HG02759 (cell line): ENCODE results near the gene TTC39A.

ENCODE experiments used
- ATAC-seq: cut with Tn5 transposase; IDR thresholded peaks from one replicate; pipeline ENCODE4 v1.9.1; 2021; ENCODE audit warnings: mild to moderate bottlenecking, moderate library complexity; ENCODE audit not compliant: unreplicated experiment

TTC39A gene

GRCh38 chr1:51299185-51299885 lies 31.0 kb downstream of the TTC39A start:
- no peak for ATAC-seq

DNA sequence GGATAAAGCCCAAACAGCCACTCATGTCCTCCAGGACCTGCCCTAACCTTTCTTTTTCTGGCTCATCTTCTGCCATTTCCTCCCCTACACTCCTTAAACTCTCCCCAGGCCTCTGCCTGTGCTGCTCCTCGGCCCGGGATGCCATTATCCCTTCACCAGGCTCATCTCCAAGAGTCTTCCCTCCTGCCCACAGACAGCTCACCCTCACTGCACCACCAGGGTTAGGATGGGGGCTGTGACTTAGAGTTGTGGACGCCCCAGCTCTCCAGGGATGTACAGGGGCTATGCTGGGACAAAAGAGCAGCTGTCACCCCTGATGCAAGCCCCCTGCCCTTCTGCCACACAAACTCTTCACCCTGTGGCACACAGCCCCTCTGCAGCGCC lies 32.0 kb downstream of the TTC39A start:
- no peak for ATAC-seq

DNA sequence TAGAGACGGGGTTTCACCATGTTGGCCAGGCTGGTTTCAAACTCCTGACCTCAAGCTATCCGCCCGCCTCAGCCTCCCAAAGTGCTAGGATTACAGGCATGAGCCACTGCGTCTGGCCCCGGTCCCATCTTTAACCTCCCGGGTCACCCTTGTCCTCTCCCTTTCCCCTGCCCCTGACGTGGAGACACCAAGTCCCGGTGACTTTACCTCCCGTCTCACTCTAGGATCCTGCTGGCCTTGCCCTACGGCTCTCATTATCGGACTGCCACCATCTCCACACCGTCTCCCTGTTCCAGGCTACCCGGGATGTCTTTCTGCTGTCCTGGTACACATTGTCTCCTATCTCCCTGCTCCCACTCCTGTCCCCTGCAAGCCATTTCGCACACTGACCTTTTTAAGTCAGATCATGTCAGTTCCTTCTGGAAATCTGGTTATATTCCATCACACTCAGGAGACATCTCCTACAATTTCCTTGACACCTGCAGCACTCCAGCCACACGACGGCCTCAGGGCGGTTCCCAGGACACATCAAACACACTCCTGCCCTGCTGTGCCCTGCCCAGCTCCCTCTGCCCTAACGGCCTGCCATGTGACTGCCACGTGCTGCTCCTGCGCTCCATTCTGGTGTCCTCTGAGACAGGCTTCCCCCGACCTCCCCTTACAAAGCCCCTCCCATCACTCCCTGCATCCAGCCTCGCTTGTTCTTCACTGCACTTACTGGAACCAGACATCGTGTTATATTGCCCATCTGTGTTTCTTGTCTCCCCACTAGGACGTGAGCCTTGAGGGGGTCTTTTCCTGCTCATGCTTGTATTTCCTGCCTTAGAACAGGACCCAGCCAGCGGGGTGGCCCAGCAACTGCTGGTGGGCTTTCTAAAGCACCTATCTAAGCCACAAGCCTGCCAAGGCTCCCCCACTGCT lies 32.7 kb downstream of the TTC39A start:
- no peak for ATAC-seq

DNA sequence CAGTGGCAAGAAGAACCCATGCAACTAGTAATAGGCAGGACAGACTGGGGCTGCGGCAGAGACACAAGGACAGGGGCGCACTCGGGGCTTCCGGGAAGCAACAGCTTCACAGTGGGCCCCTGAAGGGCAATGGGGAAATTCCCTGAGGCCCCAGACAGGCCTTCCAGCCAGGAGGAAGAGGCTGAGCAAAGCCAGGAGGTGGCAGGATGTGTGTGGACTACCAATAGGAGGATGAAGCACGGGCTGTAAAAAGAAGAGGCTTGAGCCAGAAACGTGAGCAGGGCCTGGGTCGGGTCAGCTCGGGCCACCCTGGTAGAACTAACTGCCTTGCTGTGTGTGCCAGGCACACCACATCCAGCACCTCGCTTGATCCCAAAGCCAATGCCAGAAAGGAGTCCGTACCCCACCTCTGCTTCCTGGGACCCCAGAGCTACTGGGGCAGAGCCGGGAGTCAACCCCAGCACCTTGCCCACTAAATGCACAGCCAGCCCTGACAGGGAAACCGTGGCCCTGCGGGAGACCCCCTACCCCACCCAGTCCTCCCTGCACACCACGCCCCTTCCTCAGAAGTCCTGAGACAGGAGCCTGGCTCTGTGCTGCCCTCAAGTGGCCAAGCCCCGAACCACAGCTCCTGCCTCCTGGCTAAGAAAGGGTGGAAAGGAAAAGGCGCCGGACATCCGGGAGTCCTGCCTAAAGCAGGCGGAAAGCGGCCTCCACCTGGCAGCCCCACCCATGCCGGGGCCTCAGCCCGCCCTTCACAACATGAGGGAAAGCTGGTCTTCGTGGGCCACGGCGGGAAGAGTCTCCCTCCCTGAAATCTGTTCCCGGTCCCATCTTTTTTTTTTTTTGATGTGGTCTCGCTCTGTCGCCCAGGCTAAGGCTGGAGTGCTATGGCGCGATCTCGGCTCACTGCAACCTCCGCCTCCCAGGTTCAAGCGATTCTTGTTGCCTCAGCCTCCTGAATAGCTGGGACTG lies 33.7 kb downstream of the TTC39A start:
- peak; percentile 70 for ATAC-seq

GRCh38 chr1:51295926-51296325 lies 34.4 kb downstream of the TTC39A start:
- ATAC-seq: no peak

DNA sequence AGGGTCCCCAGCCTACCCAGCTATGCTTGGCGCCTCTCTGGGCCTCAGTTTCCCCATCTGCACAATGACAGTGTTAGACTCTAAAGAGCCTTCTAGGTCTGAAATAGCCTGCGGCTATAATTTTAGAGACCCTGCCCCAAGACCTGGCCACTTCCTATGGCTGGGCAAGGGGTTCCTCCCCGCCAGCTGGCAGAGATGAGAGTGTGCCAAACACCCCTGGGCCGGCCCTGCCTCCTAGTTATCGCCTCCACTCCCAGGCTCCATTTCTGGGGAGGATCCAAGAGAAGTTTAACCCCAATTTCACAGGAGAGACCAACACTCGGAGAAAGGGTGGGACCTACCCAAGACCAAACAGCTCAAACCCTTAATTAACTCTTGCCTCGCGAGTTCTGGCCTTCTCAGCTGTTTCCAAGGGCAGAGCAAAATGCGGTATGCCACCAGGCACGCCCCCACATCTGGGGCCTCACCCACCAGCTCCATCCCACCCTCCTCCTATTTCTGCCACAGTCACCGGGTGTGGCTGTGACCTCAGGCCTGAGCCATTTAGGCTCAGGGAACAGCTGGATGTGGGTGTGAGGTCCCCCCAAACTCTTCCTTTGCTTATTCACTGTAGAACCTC lies 35.7 kb downstream of the TTC39A start:
- no peak for ATAC-seq

- no peak for ATAC-seq
Measured at GRCh38 chr1:51293898-51294515, 36.4 kb downstream of the TTC39A start.

GRCh38 chr1:51290489-51290847 lies 39.9 kb downstream of the TTC39A start:
- ATAC-seq: no peak

GRCh38 chr1:51289676-51290488 lies 40.5 kb downstream of the TTC39A start:
- no peak for ATAC-seq

DNA sequence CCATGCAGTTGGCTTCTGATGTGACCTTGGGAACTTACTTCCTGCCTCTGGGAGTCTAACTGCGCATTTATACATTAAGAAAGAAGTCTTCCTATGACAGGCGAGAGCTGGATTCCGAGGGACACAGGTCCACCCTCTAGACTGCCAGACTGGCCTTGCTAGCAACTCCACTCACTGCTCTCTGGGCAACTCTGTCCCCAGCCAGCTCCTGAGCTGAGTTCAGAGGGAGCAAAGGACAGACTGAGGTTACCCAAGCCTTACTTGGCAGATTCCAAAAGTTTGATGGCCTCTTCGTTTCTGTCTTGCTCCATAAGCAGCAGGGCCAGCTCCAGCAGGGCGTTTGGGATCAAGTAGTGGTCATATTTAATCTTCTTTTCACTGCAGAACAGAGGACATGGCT lies 41.8 kb downstream of the TTC39A start:
- ATAC-seq: no peak

DNA sequence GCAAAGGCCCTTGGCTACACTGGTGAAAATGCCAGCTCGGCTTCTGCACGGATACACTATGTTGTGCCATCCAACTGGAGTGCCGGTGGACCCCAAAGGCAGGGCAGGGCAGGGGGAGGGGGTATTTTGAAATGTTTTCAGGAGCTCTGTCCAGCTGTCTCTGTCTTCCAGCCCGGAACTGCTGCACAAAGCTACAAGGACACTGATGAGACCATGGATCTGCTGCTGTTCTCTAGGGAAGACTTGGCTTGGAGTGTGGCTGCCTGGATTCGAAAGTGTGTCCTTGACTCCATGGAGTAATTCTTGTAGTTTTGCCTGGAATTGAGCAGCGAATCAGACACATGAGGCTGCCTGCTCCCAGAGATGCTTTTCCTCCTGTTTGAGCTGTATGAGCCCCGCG lies 42.4 kb downstream of the TTC39A start:
- no peak for ATAC-seq

- peak; percentile 89 for ATAC-seq
Measured at GRCh38 chr1:51285055-51285454, 45.3 kb downstream of the TTC39A start.

DNA sequence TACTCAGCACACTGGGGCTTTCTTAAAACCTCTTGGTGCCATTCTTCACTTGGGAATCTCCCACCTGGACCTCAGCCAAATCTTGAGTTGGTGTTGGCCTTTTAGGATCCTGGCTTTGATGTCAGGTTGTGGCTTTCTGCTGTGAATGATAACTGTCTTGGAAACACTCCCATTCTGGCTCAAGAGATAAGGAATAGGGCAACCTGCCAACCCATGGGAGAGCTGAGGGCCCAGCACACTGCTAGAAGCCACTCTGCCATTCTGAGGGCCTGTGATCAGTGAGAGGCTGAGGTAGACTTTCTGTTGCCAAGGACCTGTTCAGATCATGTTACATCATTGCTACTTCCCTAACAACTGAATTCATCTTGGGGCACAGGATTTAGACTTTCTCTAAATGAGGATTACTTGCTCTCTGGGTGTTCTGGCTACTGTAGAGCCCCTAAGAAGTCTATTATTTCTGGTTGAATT lies 45.8 kb downstream of the TTC39A start:
- ATAC-seq: peak; percentile 50

- no peak for ATAC-seq
Measured at GRCh38 chr1:51283979-51284378, 46.4 kb downstream of the TTC39A start.

DNA sequence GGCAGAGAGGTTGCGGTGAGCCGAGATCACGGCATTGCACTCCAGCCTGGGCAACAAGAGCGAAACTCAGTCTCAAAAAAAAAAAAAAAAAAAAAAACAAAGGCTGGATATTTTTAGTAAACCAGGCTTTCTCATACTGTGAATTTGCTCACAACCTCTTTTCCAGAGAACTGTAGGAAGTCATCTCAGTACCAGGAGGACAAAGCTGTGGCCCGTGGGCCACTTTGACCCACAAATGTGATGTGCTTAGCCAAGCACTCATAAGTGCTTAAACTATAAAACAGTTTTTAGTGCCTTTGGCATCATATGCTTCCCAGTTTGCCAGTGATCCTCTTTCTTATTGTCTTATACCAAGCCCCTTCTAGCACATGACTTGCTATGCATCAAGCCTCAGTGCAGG lies 47.8 kb downstream of the TTC39A start:
- ATAC-seq: no peak

DNA sequence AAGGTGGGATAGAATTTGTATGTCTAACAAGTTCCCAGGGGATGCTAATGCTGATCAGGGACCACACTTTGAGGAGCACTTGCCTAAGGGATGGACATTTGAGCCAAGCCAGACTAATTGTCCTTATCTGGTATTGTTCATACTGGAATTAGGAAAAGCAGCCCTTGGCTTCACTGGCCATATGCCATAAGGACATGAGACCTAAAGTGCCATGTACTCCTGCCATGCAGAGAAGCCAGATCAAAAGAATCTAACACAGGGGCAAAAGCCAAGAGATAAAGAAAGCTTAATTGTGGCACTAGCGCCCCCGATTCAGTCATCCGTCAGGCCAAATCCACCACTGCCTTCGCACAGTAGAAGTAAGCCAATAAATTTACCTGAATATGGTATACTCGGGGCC lies 48.6 kb downstream of the TTC39A start:
- ATAC-seq: no peak

DNA sequence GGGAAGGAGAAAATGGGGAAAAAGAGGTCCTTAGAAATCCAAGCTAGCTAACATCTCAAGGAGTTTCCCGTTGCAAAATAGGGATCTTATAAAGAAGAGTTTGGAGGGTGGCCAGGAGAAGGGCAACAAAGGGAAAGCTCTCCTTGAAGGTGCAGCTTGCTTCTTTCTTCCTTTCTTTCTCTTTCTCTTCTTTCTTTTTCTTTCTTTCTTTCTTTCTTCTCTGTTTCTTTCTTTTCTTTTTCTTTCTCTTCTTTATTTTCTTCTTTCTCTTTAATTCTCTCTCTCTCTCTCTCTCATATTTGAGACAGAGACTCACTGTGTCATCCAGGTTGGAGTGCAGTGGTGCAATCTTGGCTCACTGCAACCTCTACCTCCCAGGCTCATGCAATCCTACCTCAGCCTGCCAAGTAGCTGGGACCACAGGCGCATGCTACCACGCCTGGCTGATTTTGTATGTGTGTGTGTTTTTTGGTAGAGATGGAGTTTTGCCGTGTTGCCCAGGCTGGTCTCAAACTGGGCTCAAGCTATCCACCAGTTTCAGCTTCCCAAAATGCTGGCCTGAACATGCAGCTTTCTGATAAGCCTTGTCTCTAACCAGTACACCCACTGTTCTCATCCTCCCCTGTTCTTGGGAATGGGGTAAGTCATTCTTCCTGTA lies 49.9 kb downstream of the TTC39A start:
- ATAC-seq: no peak

DNA sequence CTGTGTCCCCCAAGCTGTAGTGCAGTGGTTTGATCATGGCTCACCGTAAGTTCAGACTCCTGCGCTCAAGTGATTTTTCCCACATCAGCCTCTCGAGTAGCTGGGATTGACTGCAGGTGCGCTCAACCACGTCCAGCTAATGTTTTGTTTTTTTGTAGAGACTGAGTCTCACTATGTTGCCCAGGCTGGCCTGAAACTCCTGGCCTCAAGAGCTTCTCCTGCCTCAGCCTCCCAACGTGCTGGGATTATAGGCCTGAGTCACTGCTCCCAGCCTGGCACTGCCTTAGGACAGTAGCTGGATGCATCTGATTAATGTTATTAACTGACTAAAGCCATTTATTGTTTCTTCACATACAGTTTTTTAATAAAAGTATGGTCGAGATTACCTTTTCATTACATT lies 54.1 kb downstream of the TTC39A start:
- no peak for ATAC-seq

DNA sequence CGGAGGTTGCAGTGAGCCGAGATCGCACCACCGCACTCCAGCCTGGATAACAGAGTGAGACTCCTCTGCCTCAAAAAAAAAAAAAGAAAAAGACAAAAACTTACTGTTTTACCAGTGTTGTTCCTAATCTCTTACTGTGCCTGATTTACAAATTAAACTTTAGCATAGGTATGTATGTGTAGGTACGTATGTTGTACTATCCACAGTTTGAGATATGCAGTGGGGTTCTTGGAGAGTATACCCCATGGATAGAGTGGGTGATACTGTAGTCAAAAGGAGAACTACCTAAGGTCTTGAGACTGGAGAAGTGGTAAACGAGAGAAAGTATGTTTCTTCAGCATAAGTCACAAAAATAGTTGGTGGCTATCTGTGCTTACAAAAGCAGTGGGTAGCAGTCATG lies 55.7 kb downstream of the TTC39A start:
- no peak for ATAC-seq
